ENCODE results near the gene TTC3. TPM values are rescaled to one million over a fixed set of nuclear protein-coding genes. Genes with fewer than 3 reads are reported as not detected.

The TTC3 gene
- total and polyA plus RNA-seq, 10 of the 15 experiments (the other 5 are each of a cell fraction or from before 2014, with no cell fraction given) = 23.1 to 94.9 (median 72.7) TPM

GRCh38 chr21:37207441-37208009 lies 134.5 kb downstream of the TTC3 start (continued):
- peak; percentile 94 for TF ChIP-seq BHLHE40 (IDR thresholded peaks at IDR 0.05; ENCODE audit: borderline replicate concordance in 1 of 2, low read depth in 2 of 2, low read length in 1 of 2)
- peak; percentile 41; the same call in 1 of the 2 replicates for TF ChIP-seq ATF7 (IDR thresholded peaks at IDR 0.05; ENCODE audit: low read depth)
- peak; percentile 16 for TF ChIP-seq SP1 (IDR thresholded peaks at IDR 0.05; ENCODE audit: low read depth, low read length)
- TF ChIP-seq PML (IDR thresholded peaks at IDR 0.05; ENCODE audit: low read length) = no peak
- no peak for TF ChIP-seq SUZ12 (IDR thresholded peaks at IDR 0.05; ENCODE audit: unreplicated experiment)
- TF ChIP-seq EP300 (IDR thresholded peaks at IDR 0.05; ENCODE audit: borderline replicate concordance in 1 of 2, control insufficient read depth in 1 of 2, low read depth in 2 of 2, low read length in 2 of 2) = 0 out of 4 replicates have a peak, but pooled peaks of 1 of the 2 experiments have one; percentile 36
- peak; percentile 52 for TF ChIP-seq POLR2AphosphoS5 (IDR thresholded peaks at IDR 0.05; ENCODE audit: low read length)
- no peak for TF ChIP-seq GABPA (IDR thresholded peaks at IDR 0.05; ENCODE audit: low read depth)
- TF ChIP-seq IRF5 (IDR thresholded peaks at IDR 0.05; ENCODE audit: borderline replicate concordance) = no peak
- peak; percentile 48; the same call in 1 of the 2 replicates for TF ChIP-seq POLR2A (IDR thresholded peaks at IDR 0.05; ENCODE audit: low read depth, low read length)
- TF ChIP-seq BCL11A (IDR thresholded peaks at IDR 0.05; ENCODE audit: low read depth, low read length) = peak; percentile 47; the same call in 1 of the 2 replicates
- peak; percentile 81 for TF ChIP-seq RELA (IDR thresholded peaks at IDR 0.05; ENCODE audit: borderline replicate concordance, partially characterized antibody)
- TF ChIP-seq TCF12 (IDR thresholded peaks at IDR 0.05; ENCODE audit: low read depth, low read length) = peak; percentile 53; the same call in 1 of the 2 replicates
- peak; percentile 70; the same call in 1 of the 2 replicates for TF ChIP-seq GATAD2B (conservative IDR thresholded peaks at IDR 0.05; ENCODE audit: low read depth)
- TF ChIP-seq SMAD1 (IDR thresholded peaks at IDR 0.05; ENCODE audit: low read depth, partially characterized antibody) = no peak
- TF ChIP-seq BACH1 (IDR thresholded peaks at IDR 0.05; ENCODE audit: borderline replicate concordance) = 0 out of 2 replicates have a peak, but pooled peaks have one; percentile 19
- no peak for TF ChIP-seq POLR2AphosphoS2 (IDR thresholded peaks at IDR 0.05; ENCODE audit: low read depth, low read length)
- 0 out of 2 replicates have a peak, but pooled peaks have one; percentile 13 for TF ChIP-seq NBN (IDR thresholded peaks at IDR 0.05)
- peak; percentile 78 for TF ChIP-seq ZNF687 (IDR thresholded peaks at IDR 0.05)

Measured in GM12878 (cell line).